NCI-H1417 treated with DMSO at 0.1 percent for 48 hours (cell line): ENCODE results near the gene PRKCE.

Experiments
- DNase-seq: peaks from one replicate; lab custom pipeline; 2025; lab: John Stamatoyannopoulos, UW

PRKCE gene

DNA sequence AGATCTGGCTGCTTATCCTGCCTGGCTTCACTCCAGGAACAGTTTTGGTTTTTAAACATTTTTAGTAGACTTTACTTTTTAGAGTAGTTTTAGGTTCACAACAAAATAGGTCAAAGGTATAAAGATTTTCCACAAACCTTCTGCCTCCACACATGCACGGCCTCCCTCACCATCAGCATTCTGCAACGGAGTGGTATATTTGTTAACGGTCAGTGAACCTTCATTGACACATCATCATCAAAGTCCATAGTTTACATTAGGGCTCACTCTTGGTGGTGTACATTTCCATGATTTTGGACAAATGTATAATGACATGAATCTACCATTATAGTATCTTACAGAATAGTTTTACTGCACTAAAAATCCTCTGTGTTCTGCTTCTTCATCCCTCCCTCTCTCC, 342.6 kb downstream of the PRKCE start:
- no peak for DNase-seq

DNA sequence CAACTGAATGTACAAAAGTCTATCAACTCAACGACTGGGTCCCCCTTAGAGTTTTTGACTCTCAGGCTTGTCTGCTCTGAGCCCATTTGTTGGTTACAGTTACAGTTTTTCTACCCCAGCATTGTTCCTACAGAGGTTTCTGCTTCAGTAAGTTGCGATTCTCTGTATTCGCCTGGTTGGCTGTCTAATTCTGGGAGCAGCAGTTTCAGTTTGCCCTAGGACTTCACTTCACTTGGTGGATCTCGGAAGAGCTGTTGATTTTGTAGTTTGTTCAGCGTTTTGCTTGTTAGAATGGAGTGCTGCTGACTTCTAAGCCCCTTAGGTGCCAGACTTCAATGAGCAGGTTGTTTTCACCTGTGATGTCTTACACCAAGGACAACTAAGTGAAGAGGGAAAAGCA, 349.2 kb downstream of the PRKCE start:
- no peak for DNase-seq

DNA sequence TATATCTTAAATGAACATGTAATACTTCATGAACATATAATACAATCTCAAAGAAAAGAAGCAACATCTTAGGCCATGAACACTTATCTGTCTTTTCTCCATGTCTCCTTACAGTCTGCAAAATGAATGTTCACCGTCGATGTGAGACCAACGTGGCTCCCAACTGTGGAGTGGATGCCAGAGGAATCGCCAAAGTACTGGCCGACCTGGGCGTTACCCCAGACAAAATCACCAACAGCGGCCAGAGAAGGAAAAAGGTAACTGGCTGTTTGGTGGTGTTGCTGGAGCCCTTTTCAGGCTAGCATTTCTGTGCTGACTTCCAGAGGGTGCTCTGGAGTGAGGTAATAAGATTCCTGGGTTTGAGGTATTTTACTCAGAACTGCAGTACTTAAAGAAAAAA, 349.8 kb downstream of the PRKCE start:
- no peak for DNase-seq

DNA sequence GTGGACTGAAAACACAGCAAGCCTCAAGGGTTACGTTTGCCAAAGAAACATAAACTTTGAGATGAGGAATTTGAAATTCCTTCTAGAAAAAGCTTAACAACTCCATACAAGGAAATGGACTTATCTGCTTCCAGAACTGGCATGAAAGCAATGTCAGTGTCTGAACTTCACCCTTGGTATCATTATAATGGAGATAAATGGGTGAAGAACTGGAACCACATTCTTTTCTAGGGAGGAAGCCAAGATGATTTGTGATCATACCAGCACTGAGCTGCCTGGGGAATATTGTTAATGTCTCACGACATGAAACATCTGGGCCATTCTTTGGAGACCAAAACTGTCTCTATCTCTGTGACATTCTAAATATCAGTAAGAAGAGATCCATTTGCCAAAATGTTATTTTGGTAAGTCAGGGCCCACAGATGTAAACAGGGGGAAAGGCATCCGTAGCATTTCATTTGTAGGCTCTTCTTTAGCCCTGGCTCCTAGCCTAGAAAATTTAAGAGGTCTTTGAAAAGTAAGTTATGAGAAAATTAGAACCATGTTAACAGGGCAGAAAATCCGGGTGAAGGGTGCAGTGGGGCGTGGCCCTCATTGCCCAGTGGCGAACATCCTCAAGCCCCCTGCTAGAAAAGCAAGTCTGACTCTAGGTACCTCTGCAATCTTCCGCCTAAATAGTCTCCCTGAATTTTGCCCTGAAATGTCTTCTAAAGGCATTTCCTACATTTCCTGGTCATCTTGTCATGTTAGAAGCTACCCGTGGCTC, 350.4 kb downstream of the PRKCE start:
- DNase-seq, result no peak

DNA sequence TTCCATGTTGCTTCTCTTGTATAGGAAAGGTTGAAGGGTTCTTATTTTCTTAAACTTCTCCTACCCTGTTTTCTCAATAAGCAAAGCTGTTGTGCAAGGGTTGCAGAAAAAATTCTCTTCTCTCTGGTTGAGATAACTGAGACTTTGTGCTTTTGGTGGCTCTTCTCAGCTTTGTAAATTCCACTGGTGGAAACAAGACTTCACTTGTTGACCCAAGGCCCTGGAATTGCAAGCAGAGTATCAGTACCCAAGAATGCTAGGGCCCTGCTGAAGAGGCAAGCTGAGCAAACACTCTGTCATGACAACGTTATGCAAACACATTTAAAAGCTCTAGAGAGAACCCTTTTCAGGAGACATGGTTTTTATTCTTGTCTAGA, 351.0 kb downstream of the PRKCE start:
- no peak for DNase-seq

DNA sequence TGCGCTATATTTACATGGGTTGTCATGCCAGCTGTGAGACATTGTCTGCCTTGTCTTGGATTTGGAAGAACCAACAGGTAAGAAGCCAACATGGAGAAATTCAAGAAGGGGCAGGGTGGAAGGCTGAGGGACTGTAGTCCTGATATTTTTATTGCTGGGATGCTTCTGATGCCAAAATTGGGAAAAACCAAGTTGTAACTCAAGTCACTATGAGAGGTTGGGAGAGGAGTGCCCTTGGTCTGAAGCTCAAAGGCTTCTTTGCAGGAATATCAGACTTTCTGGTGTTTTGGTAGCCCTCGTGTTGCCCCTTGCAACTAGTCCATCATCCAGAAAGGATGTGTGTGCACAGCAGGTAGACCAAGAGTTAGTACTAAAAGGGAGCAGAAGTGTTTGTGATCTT, 351.5 kb downstream of the PRKCE start:
- no peak for DNase-seq

DNA sequence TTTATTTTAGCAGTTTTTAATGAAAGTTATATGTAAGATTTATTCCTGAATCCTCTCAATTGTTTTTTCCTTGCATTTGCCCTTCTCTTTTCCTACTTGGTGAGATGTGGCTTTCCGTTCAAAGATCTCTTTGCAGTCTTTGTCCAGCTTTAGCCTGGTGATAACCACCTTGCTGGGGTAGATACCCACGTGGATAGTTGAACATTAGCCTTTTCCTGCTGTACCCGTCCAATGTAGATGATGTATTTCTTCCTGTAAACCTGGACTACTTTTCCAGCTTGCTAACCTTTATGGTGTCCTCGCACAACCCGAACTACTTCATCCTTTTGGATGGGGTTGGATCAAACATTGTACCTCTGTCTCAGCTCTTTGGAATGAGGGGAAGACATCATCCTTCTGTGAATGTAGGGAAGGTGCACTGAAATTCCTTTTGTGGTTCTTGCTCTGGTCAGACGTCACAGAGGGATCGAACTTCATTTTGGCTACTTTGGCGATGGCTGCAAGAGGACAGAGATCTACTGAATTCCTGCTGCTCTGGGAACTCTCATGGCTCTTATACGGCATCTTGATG, 352.5 kb downstream of the PRKCE start:
- no peak for DNase-seq

DNA sequence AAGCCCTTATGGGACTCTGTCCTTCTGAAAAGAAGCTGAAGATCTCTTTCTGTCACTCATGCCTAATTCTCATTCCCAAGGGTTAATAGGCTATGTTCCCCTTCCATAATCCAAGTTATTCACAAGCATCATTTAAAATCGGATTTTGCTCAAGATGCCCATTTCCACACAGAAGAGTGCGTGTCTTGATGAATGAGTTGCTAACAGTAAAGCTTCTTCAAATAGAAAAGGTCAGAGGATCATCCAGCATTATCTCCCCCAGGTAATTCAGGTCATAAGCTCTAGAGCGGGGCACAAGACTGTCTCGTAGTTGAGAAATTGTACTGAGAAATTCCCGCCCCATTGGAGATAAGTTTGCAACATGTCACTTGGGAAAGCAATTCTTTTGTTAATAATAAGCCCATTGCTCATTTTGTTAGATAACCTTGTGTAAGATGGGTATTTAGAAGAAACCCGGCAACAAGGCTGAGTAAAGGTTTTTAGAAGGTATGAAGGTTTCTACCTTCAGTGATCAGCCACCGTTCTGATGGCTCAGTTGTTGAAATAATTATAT, 355.1 kb downstream of the PRKCE start:
- no peak for DNase-seq

DNA sequence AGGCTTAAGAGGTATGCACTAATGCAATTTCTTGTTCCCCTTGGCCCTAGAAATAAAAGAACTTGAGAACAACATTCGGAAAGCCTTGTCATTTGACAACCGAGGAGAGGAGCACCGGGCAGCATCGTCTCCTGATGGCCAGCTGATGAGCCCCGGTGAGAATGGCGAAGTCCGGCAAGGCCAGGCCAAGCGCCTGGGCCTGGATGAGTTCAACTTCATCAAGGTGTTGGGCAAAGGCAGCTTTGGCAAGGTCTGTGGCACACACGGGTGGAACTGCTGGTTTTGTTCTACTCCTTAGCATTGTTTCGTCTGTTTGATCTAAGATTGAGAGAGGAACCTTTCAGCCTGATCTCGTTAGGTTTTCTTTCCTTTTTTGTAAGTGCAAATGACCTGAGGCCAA, 355.9 kb downstream of the PRKCE start:
- DNase-seq, result no peak

DNA sequence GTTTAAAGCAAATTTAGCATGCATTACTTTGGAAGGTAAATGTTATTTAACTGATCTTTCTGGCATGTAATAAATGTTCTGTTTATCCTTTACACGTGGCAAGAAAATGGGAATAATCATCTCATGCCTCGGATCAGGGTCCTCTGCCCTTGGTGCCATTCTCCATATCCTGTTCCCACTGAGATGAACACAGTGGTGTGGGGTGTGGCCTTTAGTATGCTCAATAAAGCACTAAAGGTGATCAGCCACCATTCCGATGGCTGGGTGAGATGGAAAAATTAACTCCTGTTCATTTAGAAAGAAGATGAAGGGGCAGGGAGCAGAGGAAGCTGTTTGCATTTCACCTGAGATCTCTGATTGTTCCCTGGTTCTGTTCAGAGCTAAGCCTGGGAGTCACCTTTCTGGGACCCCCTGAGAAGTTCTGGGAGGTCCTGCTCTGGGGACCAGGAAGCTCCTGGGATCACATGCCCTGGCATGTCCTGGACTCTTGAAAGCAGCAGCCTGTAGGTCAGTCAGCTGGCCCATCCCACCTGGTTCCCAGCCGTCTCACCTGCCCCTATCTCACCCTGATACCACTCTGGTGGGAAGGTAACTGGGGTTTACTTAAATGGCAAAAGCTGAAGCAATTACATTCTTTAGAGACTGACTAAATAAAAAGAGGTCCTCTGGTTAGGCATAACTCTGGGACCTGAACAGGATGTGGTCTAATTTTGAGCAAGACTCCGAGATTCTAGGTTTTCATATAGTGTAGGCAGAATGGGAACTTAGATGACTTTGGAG, 356.8 kb downstream of the PRKCE start:
- DNase-seq, result no peak

DNA sequence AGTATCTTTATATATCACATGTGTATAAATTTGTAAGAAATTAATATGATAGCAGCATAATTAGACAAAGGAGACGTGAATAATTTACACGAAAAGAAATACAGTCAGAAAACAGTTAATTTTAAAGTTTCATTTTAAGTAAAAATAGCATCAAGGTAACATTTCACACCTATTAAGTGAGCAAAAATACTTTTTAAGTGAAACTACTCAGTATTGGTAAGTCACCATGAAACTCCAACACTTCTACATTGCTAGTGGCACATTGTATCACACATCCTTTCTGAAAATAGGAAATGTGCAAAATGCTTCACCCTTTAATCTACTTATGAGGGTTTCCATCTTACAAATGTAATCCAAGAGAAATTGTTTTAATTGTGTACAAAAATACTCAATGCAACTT, 357.8 kb downstream of the PRKCE start:
- no peak for DNase-seq

DNA sequence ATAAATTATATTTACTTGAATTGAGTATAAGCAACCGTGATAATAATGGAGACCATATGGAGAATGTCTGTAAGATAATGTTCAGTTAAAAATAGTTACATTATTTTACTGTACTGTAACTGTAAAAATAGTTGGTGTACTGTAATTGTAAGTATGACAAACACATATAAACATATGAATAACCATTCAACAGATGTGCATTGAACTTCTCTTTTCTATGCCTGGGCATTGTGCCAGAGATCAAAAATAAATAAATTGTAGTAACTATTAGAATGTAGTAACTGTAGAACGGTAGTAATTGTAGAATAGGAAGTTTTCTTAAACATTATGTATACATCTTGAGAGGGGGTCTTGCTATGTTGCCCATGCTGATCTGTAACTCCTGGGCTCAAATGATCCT, 358.3 kb downstream of the PRKCE start:
- DNase-seq, result no peak

DNA sequence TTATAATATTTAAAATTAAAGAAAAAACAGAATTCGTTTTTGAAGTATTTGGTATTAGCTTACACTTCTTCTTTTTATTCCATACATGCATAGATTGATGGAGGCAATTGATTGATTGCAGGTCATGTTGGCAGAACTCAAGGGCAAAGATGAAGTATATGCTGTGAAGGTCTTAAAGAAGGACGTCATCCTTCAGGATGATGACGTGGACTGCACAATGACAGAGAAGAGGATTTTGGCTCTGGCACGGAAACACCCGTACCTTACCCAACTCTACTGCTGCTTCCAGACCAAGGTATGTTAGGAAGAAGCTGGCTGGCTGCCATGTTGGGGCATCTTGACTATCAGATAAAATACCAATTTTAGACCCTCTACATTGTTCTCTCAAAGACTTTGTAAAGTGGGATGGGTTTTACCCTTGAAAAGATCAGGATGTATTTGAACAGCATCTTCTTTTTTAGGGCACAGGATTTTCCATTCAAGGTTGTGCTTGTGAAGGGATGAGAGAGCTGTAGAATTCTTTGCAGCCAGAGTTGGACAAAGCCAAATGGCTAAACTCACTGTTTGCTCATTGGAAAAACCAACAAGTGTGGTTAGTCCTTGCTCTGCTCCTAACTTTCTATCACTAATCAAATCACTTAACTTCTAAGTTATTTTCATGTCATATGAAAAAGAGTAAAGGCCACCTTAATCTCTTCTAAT, 358.9 kb downstream of the PRKCE start:
- DNase-seq, result no peak

DNA sequence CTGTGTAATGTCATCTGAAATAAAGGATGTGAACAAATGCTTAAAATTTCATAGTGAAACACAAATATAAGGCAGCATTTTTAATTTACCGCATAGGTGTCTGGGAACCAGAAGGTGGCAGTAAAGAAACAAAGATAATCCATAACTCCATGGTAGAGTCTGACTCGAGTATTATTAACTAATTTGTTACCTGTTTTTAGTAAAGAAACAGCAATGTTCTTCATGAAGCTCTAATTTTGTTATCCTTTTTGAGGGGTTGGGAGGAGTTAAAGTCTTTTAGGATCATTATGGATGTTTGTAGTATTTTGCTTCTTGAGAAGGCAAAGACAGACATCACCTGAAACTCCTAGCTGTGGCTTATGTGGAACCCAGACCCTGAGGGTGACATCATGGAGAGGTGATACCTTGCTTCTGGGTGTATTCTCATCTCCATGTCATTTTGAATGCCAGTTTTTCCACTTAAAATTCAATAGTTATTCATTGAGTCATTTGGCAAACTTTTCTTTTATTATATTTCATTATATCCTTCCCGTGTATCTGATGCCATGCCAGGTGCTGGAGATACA, 359.5 kb downstream of the PRKCE start:
- DNase-seq, result peak; percentile 31

DNA sequence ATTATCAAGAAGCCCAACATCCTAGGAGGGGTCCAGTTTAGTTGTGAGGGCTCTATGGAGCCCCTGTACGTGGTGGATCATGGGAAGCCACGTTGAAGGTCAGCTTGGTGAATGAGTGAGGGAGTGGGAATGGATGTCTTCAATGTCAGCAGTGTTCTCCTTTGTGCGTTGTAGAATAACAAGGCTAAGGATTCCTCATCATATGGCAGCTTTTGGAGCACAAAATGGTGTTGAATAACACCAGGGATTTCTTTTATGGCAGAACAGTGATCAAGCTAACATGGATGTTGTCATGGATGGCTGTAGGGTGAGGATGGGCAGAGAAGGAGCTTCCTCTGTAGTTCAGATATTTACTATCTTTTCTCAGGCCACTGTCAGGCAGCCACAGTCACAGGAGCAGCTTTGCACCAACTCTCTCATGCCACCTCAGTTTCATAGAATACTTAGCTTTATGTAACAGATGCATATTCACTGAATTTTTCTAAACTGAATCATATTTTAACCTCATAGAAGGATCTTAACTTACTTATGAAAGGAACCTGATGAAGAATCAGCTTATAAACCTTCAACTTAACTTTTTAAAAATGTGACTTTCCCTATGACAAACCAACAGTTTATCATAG, 361.3 kb downstream of the PRKCE start:
- no peak for DNase-seq

DNA sequence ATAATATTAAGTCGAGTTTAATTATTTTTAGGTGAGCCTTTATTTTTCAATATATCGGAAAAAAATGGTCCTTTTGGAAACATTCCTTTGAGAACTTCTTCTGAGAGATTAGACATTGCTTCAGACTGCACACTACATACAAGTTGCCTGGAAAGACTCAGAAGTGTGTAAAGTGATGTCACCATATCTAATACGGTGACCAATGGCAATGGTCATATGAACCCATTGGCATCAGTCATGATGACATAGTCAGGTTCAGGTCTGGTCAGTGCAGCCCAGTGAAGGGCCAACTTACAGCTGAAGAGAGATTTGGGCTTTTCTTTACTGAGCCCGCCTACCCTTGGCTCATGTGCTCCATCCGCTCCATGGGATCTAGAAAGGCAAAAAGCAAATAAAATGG, 362.3 kb downstream of the PRKCE start:
- DNase-seq, result no peak

DNA sequence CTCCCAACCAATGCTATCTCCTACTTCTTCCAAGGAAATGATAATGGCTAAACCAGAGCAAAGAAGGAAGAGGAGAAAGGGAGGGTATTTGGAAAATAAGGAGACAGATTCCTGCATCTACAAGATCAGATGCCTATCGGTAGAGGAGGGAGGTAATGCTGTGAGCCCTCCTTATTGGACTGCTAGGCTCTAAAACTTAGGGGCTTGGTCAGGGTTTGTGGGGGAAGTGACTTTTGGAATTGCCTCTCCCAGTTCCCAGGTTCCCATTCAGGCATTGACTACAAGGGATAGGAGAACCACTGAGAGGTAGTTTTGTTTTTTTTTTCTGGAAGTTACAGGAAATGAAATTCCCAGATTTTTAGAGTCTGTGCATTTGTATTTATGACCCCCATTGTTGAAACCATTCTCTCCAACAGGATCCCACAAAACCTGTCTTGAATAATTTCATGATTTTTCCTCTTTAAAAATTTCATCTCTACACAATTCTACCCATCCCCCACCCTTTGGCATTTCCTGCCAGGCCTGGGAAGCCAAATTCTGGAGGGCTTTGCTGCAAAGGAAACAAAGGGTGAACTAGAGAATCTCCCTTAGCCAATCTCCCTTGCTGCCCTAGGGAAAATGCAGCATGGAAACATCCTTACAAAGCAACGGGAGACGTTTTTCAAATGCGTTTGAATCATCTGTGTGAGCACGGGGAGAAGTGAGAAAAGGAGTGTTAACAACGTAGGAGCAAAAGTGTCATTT, 363.6 kb downstream of the PRKCE start:
- DNase-seq, result no peak

DNA sequence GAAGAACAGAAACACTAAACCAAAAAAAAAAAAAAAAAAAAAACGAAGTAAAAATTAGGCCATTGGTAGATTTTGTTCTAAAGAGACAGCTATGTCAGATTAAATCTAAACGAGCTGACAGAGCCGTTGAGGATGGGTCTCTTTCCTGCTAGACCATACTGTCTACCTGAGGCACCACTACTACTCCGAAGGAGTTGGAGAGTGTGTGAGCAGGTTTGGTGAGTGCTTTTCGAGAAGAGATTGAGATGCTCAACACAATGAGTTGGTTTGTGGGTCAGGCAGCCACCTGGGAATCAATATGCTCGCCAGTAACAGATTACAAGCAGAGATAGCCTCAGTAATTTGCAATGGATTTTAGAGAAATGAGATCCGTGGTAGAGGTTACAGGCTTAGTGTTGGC, 364.2 kb downstream of the PRKCE start:
- DNase-seq, result no peak

DNA sequence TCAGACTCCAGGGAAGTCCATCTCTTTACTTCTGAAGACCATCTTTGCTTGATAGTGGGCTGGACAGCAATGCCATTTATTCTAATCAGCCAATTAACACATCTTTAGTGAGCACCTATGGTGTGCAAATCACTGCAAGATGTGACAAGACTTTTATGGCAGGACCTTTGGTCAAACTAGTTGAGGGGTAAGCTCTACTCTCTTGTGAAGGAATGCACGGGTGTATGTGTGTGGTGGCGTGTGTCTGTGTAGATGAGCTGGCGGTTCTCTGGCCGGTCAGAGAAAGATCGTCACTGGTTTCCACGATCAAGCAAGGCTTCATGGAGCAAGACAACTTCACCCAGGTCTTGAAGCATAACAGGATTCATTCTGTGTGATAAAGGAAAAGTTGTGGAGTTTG, 364.6 kb downstream of the PRKCE start:
- no peak for DNase-seq

DNA sequence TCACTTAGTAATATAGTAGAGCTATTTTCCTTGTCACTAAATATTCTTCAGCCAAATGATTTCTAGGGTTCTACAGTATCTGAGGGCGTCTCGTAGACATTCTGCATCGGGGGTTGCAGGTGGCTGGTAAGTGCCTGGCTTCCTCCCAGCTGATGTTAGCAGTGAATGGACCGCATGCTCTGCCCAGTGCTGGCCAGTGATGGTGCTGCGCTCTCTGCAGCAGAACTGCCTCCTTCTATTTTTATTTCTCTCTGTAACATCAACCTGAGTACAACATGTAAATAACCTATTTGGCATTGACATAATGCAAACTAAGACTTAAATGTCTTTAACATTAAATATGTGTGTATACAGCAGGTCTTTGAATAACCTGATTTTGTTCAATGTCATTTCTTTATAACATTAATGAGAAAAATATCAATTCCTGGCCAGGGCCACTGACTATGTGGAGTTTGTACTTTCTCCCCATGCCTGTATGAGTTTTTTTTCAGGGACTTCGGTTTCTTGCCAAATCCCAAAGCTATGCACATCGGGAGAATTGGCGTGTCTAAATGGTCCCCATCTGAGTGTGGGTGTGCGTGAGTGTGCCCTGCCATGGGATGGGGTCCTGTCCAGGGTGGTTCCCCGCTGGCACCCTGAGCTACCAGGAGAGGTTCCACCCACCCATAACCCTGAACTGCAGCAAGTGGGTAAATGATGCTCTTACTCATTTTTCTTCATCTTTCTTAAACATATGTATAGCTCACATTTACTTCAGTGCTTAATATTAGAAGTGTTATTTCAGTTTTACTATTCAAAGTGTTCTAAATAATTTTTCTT, 367.5 kb downstream of the PRKCE start:
- DNase-seq, result no peak
